Neural progenitor cell (in vitro differentiated cells): Measurements from ENCODE around the gene TULP1. TPM values are rescaled to one million over a fixed set of nuclear protein-coding genes. Genes with fewer than 3 reads are reported as not detected.
A peak's percentile ranks its signal among the peaks of the same experiment; 100 is the strongest.

Experiments
- DNase-seq: peaks from one replicate; pipeline ENCODE4 v3.0.0-alpha.2; 2016; ENCODE audit warnings: low spot score
- H2AFZ ChIP-seq: fragments of 200-600 bp; sonication (generic); replicated peaks from 2 replicates; pipeline ENCODE4 v1.6.1; 2016; ENCODE audit warnings: antibody characterized with exemption
- H3F3A ChIP-seq: fragments of 200-600 bp; sonication (generic); 2 replicates; pipeline ENCODE4 v1.6.1; 2016; ENCODE audit warnings: antibody characterized with exemption, low read depth
- H3K27ac ChIP-seq: fragments of 200-600 bp; sonication (generic); 2 replicates; pipeline ENCODE4 v1.5.1; 2016; ENCODE audit warnings: mild to moderate bottlenecking
- H3K27me3 ChIP-seq: fragments of 200-600 bp; sonication (generic); 2 replicates; pipeline ENCODE4 v1.6.1; 2016; ENCODE audit warnings: mild to moderate bottlenecking, moderate library complexity
- H3K36me3 ChIP-seq: fragments of 200-600 bp; sonication (generic); 2 replicates; pipeline ENCODE4 v1.5.1; 2016
- H3K4me1 ChIP-seq: fragments of 200-600 bp; sonication (generic); 2 replicates; pipeline ENCODE4 v1.6.1; 2016; ENCODE audit warnings: mixed run types
- H3K4me2 ChIP-seq: fragments of 200-600 bp; sonication (generic); 2 replicates; pipeline ENCODE4 v1.6.1; 2016
- H3K4me3 ChIP-seq: fragments of 200-600 bp; sonication (generic); 2 replicates; pipeline ENCODE4 v1.5.1; 2016
- H3K79me2 ChIP-seq: fragments of 200-600 bp; sonication (generic); 2 replicates; pipeline ENCODE4 v1.6.1; 2016; ENCODE audit warnings: low read depth
- H3K9ac ChIP-seq: fragments of 200-600 bp; sonication (generic); 2 replicates; pipeline ENCODE4 v1.6.1; 2016
- H3K9me3 ChIP-seq: fragments of 200-600 bp; sonication (generic); 2 replicates; pipeline ENCODE4 v1.5.1; 2016; ENCODE audit warnings: low read depth
- H4K20me1 ChIP-seq: fragments of 200-600 bp; sonication (generic); 2 replicates; pipeline ENCODE4 v1.6.1; 2016; ENCODE audit warnings: low read depth
- H3K27ac Mint-ChIP-seq: 3 replicates; pipeline ENCODE4 v1.8.0; 2021; ENCODE audit warnings: mixed read lengths
- H3K27me3 Mint-ChIP-seq: 2 replicates; pipeline ENCODE4 v1.8.0; 2022; ENCODE audit warnings: low read depth, mild to moderate bottlenecking, inconsistent platforms, moderate library complexity, mixed read lengths; ENCODE audit not compliant: insufficient read depth
- H3K36me3 Mint-ChIP-seq: 3 replicates; pipeline ENCODE4 v1.8.0; 2021; ENCODE audit warnings: mixed read lengths
- H3K4me1 Mint-ChIP-seq: 3 replicates; pipeline ENCODE4 v1.8.0; 2021; ENCODE audit warnings: mixed read lengths
- H3K4me3 Mint-ChIP-seq: 3 replicates; pipeline ENCODE4 v1.8.0; 2021; ENCODE audit warnings: mild to moderate bottlenecking, moderate library complexity, mixed read lengths
- H3K9me3 Mint-ChIP-seq: 3 replicates; pipeline ENCODE4 v1.8.0; 2020; ENCODE audit warnings: mixed read lengths
- EZH2 ChIP-seq: fragments of 200-600 bp; sonication (generic); IDR thresholded peaks from 2 replicates; pipeline ENCODE4 v1.6.1; 2017; ENCODE audit warnings: antibody characterized with exemption, mild to moderate bottlenecking, moderate library complexity
- EZH2phosphoT487 ChIP-seq: fragments of 200-600 bp; sonication (generic); IDR thresholded peaks from 2 replicates; pipeline ENCODE4 v1.6.1; 2017; ENCODE audit warnings: antibody characterized with exemption
- total RNA-seq: library from RNA; depleted of rRNA; stranded (reverse); fragments of >200 nt; gene quantifications from 2 replicates; pipeline ENCODE4 v1.2.3, GENCODE V29; 2015; ENCODE audit warnings: low replicate concordance
- TF ChIP-seq, protein P1 (sequence below): fragments of 200-600 bp; sonication (generic); IDR thresholded peaks from 2 replicates; pipeline ENCODE4 v1.5.1; 2017; ENCODE audit warnings: antibody characterized with exemption, mild to moderate bottlenecking

The TULP1 gene
- total RNA-seq, 1 donor from 2014 or later, result not detected

DNA sequence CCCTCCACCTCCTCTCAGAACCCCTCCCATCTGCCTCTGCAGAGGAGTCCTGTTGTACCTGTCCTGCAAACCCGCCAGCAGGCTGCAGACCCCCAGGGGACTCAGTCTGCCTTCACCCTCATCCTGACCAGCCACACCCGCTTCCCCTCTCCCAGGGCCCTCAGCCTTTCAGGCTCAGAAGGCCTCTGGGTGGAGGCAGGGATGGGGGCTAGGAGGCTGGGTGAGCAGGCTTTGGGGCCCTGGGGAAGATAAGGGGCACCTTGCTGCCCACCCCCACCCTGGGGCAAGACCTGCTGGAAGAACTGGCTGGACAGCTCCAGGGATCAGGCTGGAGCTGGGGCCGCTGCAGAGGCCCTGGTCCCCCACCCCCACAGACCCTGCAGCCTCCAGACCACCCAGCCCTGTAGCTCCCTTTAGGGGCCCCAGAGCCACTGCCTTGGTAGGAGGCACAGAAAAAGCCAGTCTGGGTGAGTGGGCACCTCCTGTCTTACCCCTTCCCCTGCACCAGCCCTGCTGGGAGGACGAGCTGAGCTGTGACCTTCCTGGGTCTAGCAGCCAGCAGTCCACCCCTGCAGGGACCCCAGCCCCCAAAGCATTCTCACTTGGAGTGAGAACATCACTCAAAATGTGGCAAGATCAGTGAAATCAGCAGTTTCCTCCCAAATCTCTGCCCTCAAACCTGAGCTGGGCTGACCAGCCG, 21.0 kb downstream of the TULP1 start:
- Histone ChIP-seq H3K27me3 (no peaks in the 10 kb centered on the region), H3K9ac (no peak overlapping the region), H3K4me3 (no peak overlapping the region), H3K9me3 (no peaks in the 10 kb centered on the region), H3K4me1 (peaks cover 73% of the 10 kb centered on the region), H3F3A (peaks cover 43% of the 10 kb centered on the region), H3K79me2 (peaks cover 57% of the 10 kb centered on the region), H4K20me1 (peaks cover 68% of the 10 kb centered on the region), H3K27ac (no peak overlapping the region), H3K4me2 (peak overlapping the region; percentile 75), H3K36me3 (no peaks in the 10 kb centered on the region), H2AFZ (no peak overlapping the region)
- no peak overlapping the region for H3K27ac Mint-ChIP-seq
- peaks cover 65% of the 10 kb centered on the region for H3K4me1 Mint-ChIP-seq
- H3K9me3 Mint-ChIP-seq, result no peaks in the 10 kb centered on the region
- peak overlapping the region; percentile 66 for H3K4me3 Mint-ChIP-seq
- TF ChIP-seq EZH2 (no peak), EZH2phosphoT487 (no peak)
- TF ChIP-seq, protein P1, sequence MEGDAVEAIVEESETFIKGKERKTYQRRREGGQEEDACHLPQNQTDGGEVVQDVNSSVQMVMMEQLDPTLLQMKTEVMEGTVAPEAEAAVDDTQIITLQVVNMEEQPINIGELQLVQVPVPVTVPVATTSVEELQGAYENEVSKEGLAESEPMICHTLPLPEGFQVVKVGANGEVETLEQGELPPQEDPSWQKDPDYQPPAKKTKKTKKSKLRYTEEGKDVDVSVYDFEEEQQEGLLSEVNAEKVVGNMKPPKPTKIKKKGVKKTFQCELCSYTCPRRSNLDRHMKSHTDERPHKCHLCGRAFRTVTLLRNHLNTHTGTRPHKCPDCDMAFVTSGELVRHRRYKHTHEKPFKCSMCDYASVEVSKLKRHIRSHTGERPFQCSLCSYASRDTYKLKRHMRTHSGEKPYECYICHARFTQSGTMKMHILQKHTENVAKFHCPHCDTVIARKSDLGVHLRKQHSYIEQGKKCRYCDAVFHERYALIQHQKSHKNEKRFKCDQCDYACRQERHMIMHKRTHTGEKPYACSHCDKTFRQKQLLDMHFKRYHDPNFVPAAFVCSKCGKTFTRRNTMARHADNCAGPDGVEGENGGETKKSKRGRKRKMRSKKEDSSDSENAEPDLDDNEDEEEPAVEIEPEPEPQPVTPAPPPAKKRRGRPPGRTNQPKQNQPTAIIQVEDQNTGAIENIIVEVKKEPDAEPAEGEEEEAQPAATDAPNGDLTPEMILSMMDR, result no peak
- H3K36me3 Mint-ChIP-seq, result no peaks in the 10 kb centered on the region
- DNase-seq, result peak; percentile 46
- peaks cover 12% of the 10 kb centered on the region for H3K27me3 Mint-ChIP-seq

DNA sequence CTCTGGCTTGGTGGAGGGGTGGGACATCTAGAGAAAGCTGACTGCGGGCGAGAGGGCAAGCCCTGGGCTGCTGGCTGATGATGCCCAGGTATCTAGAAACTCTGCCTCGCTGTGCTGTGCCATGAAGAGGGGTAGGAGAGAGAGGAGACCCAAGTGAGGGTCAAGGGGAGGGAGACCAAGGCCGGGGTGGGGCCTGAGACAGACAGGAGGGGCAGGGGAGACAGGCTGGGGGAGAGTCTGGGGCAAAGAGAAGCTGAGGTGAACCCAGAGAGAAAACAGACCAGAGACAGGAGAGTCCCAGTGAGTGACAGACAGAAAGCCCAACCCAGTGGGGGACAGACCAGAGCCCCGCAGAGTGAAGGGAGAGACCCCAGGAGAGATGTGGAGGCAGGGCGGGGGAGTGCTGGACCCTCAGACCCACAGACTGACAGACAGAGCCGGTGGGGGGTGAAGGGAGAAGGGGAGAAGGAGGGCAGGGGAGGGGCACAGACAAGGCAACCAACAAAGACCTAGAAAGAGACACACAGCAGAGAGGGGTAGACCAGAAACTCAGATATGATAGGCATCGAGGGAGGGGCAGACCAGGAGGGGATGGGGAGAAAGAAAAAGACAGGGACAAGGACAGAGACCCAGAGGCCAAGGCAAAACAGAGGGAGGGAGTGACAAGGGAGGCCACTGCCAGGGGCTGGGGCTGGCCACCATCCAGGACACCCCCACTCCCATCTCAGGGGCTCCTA, 21.7 kb downstream of the TULP1 start:
- DNase-seq, result no peak
- Mint-ChIP-seq H3K9me3 (no peaks in the 10 kb centered on the region), H3K27me3 (peaks cover 12% of the 10 kb centered on the region), H3K27ac (peak overlapping the region; percentile 99), H3K36me3 (no peaks in the 10 kb centered on the region), H3K4me3 (peak overlapping the region; percentile 80), H3K4me1 (peaks cover 67% of the 10 kb centered on the region)
- Histone ChIP-seq H3K36me3 (no peaks in the 10 kb centered on the region), H3K4me1 (peaks cover 80% of the 10 kb centered on the region), H3K27me3 (no peaks in the 10 kb centered on the region), H3K9ac (no peak overlapping the region), H3K4me2 (peak overlapping the region; percentile 75), H4K20me1 (peaks cover 67% of the 10 kb centered on the region), H2AFZ (no peak overlapping the region), H3K9me3 (no peaks in the 10 kb centered on the region), H3F3A (peaks cover 36% of the 10 kb centered on the region), H3K27ac (no peak overlapping the region), H3K4me3 (peak overlapping the region; percentile 35), H3K79me2 (peaks cover 59% of the 10 kb centered on the region)
- TF ChIP-seq, protein P1, result no peak
- TF ChIP-seq EZH2 (no peak), EZH2phosphoT487 (no peak)

DNA sequence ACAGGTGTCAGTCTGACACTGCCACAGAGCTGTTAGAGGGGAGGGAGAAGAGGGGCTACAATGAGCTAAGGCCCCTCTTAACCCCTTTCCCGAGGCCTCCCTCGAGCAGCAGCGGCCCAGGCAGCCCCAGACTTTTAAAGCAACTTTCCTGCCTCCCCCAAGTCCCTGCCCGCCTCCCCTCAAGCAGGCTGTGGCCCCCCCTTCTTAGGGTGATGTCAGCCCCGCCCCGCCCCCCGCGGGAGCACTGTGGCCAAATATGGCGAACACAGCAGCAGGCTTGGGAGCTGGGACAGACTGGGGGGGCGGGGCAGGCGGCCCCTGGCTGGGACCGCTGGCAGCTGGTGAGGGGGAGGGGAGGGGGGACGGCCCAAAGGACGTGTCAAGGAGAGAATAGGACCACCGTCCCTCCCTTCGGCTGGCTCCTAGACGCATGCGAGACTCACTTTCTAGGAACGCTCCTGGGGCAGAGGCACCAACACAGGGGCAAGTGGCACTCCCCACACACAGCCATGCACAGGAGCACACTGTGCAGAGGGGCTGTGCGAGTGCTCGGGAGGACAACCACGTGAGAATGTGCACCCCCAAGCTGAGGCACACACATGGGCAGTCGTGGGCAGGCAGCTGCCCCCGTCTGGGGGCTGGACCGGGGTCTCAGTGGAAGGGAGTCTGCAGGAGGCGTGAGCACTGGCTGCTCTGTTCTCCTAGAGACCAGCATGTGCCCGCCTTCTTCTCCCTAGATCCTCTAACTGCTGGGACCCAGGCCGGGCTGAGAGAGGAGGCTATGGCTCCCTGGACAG, 22.5 kb downstream of the TULP1 start:
- Histone ChIP-seq H2AFZ (no peak overlapping the region), H3K4me2 (peak overlapping the region; percentile 75), H3K9ac (no peak overlapping the region), H3K79me2 (peaks cover 56% of the 10 kb centered on the region), H3K9me3 (no peaks in the 10 kb centered on the region), H4K20me1 (peaks cover 63% of the 10 kb centered on the region), H3K4me3 (peak overlapping the region; percentile 35), H3K27ac (no peak overlapping the region), H3K27me3 (no peaks in the 10 kb centered on the region), H3K4me1 (peaks cover 80% of the 10 kb centered on the region), H3F3A (peaks cover 28% of the 10 kb centered on the region), H3K36me3 (no peaks in the 10 kb centered on the region)
- Mint-ChIP-seq H3K4me1 (peaks cover 64% of the 10 kb centered on the region), H3K4me3 (peak overlapping the region; percentile 80), H3K36me3 (no peaks in the 10 kb centered on the region), H3K9me3 (no peaks in the 10 kb centered on the region), H3K27me3 (peaks cover 10% of the 10 kb centered on the region), H3K27ac (peak overlapping the region; percentile 99)
- TF ChIP-seq EZH2phosphoT487, result no peak
- no peak for TF ChIP-seq EZH2
- TF ChIP-seq, protein P1, result no peak
- DNase-seq, result peak; percentile 91
